NCI-H1694 treated with DMSO at 0.1 percent for 48 hours (cell line): Measurements from ENCODE around the gene ARHGAP15.

ENCODE experiments used
- DNase-seq: peaks from one replicate; lab custom pipeline; 2025; lab: John Stamatoyannopoulos, UW

Gene ARHGAP15

GRCh38 chr2:143582046-143582747 is 453.0 kb downstream of the ARHGAP15 start:
- DNase-seq = no peak

- DNase-seq = no peak
These were observed 455.7 kb downstream of the ARHGAP15 start for GRCh38 chr2:143584936-143585335.

GRCh38 chr2:143586119-143586518 is 456.9 kb downstream of the ARHGAP15 start:
- DNase-seq = no peak

- no peak for DNase-seq
These were observed 459.5 kb downstream of the ARHGAP15 start for GRCh38 chr2:143588746-143589145.

GRCh38 chr2:143594161-143594560 is 464.9 kb downstream of the ARHGAP15 start:
- DNase-seq = no peak

- no peak for DNase-seq
These were observed 465.5 kb downstream of the ARHGAP15 start for GRCh38 chr2:143594745-143595144.

GRCh38 chr2:143600116-143600515 is 470.9 kb downstream of the ARHGAP15 start:
- DNase-seq = no peak

GRCh38 chr2:143601828-143602227 is 472.6 kb downstream of the ARHGAP15 start:
- DNase-seq = no peak

- no peak for DNase-seq
These were observed 473.9 kb downstream of the ARHGAP15 start for GRCh38 chr2:143603035-143603655.

- DNase-seq = no peak
These were observed 474.8 kb downstream of the ARHGAP15 start for GRCh38 chr2:143603846-143604565.

GRCh38 chr2:143604566-143604959 is 475.3 kb downstream of the ARHGAP15 start:
- DNase-seq = no peak

GRCh38 chr2:143607231-143608062 is 478.2 kb downstream of the ARHGAP15 start:
- no peak for DNase-seq

GRCh38 chr2:143608063-143608423 is 478.8 kb downstream of the ARHGAP15 start:
- no peak for DNase-seq

- DNase-seq = no peak
These were observed 479.5 kb downstream of the ARHGAP15 start for GRCh38 chr2:143608758-143609157.

GRCh38 chr2:143611336-143611735 is 482.1 kb downstream of the ARHGAP15 start:
- no peak for DNase-seq

GRCh38 chr2:143615562-143615961 is 486.3 kb downstream of the ARHGAP15 start:
- no peak for DNase-seq

GRCh38 chr2:143616452-143616851 is 487.2 kb downstream of the ARHGAP15 start:
- DNase-seq = no peak

- no peak for DNase-seq
These were observed 488.7 kb downstream of the ARHGAP15 start for GRCh38 chr2:143617803-143618415.

- DNase-seq = no peak
These were observed 492.9 kb downstream of the ARHGAP15 start for GRCh38 chr2:143622106-143622505.

GRCh38 chr2:143623231-143623908 is 494.2 kb downstream of the ARHGAP15 start:
- no peak for DNase-seq

GRCh38 chr2:143623909-143624260 is 494.7 kb downstream of the ARHGAP15 start:
- no peak for DNase-seq
